IPS-15b (cell line): Measurements from ENCODE around the gene SULT2B1.

Experiments used
- H3K27me3 ChIP-seq: one replicate; pipeline ENCODE4 v1.6.1; 2013; ENCODE audit warnings: low read length; ENCODE audit not compliant: control insufficient read depth, insufficient read depth
- H3K36me3 ChIP-seq: one replicate; pipeline ENCODE4 v1.6.1; 2013; ENCODE audit warnings: low read length; ENCODE audit not compliant: control insufficient read depth, insufficient read depth
- H3K4me1 ChIP-seq: one replicate; pipeline ENCODE4 v1.6.1; 2013; ENCODE audit warnings: mild to moderate bottlenecking, low read length; ENCODE audit not compliant: control insufficient read depth, insufficient read depth
- H3K4me3 ChIP-seq: one replicate; pipeline ENCODE4 v1.5.1; 2013; ENCODE audit warnings: low read depth, low read length
- H3K9ac ChIP-seq: one replicate; pipeline ENCODE4 v1.6.1; 2013; ENCODE audit warnings: low read depth, mild to moderate bottlenecking, low read length
- H3K9me3 ChIP-seq: one replicate; pipeline ENCODE4 v1.6.1; 2013; ENCODE audit warnings: mild to moderate bottlenecking, low read length; ENCODE audit not compliant: control insufficient read depth, insufficient read depth

The SULT2B1 gene

DNA sequence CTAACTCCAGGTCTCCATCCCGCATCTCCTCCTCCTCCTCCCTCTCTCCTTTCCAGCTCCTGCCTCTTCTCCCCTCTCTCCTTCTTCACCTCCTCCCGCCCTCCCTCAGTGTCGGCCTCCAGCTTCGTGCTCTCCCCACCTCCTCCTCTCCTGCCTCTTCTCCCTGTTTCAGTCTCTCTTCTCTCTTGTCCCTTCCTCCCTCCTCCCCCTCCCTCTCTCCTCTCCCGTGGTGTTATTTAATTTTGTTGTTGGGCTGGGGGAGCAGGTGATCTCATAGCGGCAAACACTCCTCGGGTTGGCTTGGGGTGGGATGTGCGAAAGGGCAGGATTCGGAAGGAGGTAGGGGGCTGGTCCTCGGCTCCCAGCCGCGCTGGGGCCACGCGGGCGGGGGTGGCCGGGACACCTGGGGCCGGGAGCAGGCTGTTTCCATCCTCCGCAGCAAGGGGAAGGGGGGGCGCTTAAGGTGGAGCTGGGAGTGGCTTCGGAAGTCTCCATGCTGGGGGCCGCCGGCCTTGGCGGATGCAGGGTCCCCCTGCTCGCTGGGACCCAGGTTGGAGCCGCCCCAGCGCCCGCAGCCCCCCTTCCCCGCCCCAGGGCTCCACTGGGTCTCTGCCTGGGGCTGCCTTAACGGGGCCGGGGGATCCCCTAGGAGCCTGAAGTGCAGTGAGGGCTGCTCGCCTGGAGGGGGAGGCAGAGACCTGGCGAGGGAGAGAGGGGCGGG, 94.2 kb downstream of the SULT2B1 start, which contains the start of gene CA11:
Gene CA11, minus strand, starts transcription at position 187 of the 721 bp plus-strand sequence. CDS start 555 bp downstream, outside the sequence.
- Histone ChIP-seq H3K4me1 (peaks cover 4% of the 10 kb centered on the region), H3K36me3 (no peaks in the 10 kb centered on the region), H3K9ac (peak within 1 kb of the TSS; percentile 56), H3K27me3 (no peaks in the 10 kb centered on the region), H3K9me3 (no peaks in the 10 kb centered on the region), H3K4me3 (peak within 1 kb of the TSS; percentile 94)

DNA sequence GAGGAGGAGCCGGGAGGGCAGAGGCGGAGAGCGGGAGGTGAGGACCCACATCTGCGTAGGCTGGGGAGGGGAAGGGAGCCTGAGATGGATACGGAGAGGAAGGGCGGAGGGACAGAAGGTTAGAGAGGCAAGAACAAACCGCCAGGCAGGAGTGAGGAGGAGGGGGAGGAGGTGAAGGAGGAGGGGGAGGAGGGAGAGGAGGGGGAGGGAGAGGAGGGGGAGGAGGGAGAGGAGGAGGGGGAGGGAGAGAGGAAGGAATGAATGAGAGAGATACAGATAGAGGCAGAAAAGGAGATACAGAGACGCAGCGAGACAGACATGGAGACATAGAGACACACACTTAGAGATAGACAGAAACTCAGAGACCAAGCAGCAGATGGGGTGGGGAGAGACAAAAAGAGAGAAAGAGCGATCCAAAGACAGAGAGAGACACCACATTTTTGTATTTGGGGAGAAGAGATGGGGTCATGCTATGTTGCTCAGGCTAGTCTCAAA, 94.8 kb downstream of the SULT2B1 start:
- peak overlapping the region; percentile 39 for H3K4me3 ChIP-seq
- H3K36me3 ChIP-seq: no peaks in the 10 kb centered on the region
- H3K9me3 ChIP-seq: no peaks in the 10 kb centered on the region
- no peaks in the 10 kb centered on the region for H3K27me3 ChIP-seq
- peaks cover 4% of the 10 kb centered on the region for H3K4me1 ChIP-seq
- no peak overlapping the region for H3K9ac ChIP-seq

DNA sequence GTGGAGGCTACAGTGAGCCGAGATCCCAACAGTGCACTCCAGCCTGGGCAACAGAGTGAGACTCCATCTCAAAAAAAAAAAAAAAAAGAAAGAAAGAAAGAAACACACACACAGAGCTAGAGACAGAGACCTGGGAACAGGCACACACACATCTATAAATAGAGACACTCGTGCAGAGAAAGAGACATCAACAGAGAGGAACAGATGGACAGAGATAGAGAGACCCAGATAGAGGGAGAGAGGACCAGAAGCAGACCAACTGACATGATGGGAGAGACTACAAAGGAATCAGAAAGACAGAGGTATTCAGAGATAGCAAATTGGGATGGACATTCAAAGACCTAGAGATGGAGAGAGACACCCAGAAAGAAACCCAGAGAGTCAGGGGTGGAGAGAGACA, 96.2 kb downstream of the SULT2B1 start:
- Histone ChIP-seq H3K9ac (no peak overlapping the region), H3K27me3 (no peaks in the 10 kb centered on the region), H3K36me3 (no peaks in the 10 kb centered on the region), H3K4me1 (peaks cover 4% of the 10 kb centered on the region), H3K4me3 (no peak overlapping the region), H3K9me3 (no peaks in the 10 kb centered on the region)
